Stimulated activated CD8-positive, alpha-beta memory T cell treated with anti-CD3 and anti-CD28 coated beads, Interleukin-12 subunit alpha, Interleukin-12 subunit beta, amount 100 ng/mL, for 4 hours (primary cell): ENCODE results near the gene MAL.
"Not testable (repeated sequence)": the region's sequence is repeated elsewhere in the genome, so short reads cannot be mapped to it uniquely, and the experiment has no call there.

Experiments used
- DNase-seq: peaks from one replicate; pipeline ENCODE4 v3.0.0-alpha.2; 2020; ENCODE audit warnings: low read depth

Gene MAL

GRCh38 chr2:95034221-95034620 lies 8.7 kb downstream of the MAL start:
- no peak for DNase-seq

DNA sequence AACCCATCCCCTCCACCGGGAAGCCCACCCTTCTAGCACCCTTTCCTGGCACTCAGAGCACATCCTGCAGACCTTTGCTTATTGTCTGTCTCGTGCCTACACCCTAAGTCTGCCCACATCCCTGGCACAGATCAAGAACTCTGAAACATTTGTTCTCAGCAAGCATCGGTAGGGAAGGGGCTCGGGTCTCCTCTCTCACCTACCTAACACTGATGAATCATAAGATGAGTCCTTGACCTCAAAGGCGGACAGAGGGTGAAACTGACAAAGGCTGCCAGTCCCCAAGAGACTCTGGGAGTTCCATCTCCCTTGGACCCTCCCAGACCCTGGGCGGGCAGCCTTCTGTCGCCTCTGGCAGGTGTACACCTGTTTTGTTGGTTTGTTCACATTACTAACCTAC lies 9.3 kb downstream of the MAL start:
- DNase-seq = no peak

- DNase-seq = no peak
Measured at GRCh38 chr2:95036596-95037383, 11.3 kb downstream of the MAL start.

- no peak for DNase-seq
Measured at GRCh38 chr2:95037384-95037839, 11.9 kb downstream of the MAL start.

GRCh38 chr2:95037841-95038585 lies 12.5 kb downstream of the MAL start:
- DNase-seq = not testable (repeated sequence)

- DNase-seq = no peak
Measured at GRCh38 chr2:95038635-95039298, 13.3 kb downstream of the MAL start.

- no peak for DNase-seq
Measured at GRCh38 chr2:95039363-95039762, 13.9 kb downstream of the MAL start.

GRCh38 chr2:95039978-95040377 lies 14.5 kb downstream of the MAL start:
- no peak for DNase-seq

DNA sequence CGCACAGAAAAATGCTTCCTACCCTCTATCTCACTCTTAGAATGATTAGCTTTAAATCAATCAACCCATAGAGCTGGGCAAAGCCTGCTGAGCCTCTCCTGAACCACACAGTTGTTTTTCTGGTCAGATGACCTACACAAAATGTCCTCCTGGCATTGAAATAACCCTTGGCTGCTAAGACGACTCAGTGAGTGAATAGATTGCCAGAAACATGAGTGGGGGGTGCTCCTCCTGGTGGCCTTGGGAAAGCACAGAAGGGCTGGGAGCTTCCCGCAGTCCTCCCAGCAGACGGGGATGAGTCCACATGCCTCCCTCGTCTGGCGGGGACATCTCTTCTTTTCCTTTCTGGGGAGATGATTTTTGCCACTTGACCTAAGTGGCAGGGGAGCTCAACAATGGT lies 14.9 kb downstream of the MAL start:
- DNase-seq = no peak

DNA sequence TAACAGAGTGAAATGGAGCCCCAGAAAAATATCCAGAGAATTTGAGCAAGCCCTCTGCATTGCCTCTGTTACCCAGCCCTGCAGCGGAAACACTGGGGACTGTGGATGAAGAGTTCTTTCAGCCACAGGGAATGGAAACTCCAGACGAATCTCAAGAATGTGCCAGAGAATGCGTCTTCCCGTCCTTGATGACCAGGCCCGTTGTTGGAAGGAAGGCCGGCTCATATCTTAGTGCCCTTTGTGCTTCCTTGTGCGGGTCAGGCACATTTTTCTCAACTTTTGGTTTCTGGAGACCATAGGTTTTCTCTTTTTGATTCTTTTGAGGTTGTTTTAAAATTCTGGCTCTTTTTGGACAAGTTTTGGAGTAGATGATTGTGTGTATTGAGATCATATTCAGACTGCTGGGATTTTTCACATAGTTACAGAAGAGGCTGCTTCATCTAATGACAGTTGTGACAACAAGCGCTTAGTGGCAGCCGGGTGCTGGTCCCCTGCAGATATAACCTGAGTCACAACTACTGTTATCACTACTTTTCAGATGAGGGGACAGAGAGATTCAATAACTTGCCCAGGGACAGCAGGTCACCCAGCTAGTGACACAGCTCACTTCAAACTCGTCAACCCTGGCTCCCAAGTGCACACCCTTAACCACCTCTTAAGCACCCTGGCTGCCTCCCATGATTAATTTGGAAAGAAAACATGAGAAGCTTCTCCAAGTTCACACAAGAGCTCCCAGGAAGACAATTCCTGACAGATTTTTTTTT lies 15.7 kb downstream of the MAL start:
- no peak for DNase-seq

DNA sequence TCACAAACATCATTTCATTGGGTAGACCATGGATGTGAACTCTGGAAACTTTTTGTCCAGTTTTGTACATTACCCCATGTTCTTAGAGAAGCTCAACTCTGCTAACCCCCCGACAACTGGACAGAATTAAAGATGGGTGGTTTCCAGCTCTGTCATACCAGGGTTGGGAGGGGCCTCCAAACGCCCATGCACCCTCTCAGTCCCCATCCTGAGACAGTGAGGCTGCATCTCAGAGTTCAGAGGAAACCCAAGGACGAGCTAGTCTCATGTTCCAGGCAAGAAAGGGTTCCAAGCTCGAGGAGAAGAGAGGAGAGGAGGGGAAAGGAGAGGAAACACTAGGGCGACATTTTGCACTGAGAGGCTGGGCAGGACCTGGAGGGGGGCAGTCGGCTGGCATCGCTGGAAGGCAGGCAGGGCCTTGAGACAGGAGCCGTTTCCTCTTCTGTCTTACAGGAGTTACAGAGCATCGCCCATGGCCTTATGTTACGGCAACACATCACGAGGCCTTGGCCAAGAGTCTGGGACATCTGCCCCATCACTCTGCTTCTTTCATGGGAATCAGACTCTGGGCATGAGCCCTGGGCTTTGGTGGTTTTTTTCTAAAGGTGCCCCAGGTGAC lies 16.4 kb downstream of the MAL start:
- no peak for DNase-seq

DNA sequence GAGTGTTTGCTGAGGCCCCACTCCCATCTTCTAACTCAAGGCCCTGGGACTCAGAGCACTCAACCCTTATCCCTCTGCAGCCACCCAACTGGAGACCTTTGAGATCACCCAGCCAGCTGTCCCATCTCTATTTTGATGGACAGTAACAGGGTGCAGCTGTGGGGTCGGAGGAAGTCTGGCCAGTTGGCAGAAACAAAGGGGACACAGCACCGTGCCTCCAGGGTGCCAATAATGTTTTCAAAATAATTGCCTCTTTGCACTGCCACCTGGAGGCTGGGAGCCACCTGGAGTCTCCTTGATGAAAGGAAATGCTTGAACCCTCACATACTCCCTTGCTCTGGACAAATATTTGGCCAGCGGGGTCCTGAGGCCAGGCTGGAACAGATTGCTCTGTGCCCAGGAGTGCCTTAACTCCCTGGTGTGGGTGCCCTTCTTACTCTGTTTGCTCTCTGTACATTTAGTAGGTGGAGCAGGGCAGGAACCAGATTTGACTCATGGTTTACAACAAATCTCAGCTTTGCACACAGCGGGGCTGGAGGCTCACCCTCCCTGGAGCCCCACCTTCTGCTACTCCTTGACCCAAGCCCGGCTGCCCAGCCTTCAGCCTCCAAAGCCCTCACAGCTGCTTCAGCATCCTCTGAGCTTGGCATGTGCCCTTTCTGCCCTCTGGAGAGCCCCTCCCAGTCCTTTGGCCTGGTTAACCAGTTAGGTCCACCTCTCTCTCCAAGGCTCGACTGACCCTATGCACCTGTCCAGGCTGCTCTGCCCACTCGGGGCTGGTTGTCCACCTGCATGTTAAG lies 17.2 kb downstream of the MAL start:
- no peak for DNase-seq

- no peak for DNase-seq
Measured at GRCh38 chr2:95043300-95044093, 18.0 kb downstream of the MAL start.

- no peak for DNase-seq
Measured at GRCh38 chr2:95044601-95045000, 19.1 kb downstream of the MAL start.

- no peak for DNase-seq
Measured at GRCh38 chr2:95046371-95047112, 21.0 kb downstream of the MAL start.

DNA sequence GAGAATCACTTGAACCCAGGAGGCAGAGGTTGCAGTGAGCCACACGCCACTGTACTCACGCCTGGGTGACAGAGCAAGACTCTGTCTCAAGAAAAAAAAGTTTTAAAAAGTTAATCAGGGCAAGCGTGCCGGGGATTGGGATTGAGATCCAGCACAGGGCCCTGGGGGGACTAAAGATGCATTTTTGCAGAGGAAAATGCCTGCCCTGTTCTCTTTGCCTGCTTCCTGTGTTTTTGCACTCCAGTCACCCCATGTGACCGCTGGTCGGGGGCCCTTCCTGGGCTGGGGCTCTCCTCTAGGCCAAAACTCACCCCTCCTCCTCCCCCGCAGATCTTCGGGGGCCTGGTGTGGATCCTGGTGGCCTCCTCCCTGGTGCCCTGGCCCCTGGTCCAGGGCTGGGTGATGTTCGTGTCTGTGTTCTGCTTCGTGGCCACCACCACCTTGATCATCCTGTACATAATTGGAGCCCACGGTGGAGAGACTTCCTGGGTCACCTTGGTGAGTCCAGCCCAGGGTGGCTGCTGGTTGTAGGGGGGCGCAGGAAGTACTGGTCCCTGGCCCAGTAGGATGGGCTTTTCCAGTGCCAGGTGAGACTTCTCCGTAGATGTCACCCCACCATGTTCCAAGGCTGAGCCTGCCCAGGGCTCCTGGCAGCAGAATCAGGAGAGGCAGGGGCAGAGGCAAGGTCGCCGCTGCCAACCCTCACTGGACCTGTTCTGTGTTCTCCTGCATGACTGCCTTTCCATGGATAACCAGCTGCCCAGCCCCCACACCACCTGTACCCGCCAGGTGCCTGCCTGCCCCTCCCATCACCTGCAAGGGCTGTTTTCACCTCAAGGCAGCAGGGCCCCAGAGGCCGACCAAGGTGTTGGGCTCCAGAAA lies 22.4 kb downstream of the MAL start:
- no peak for DNase-seq

DNA sequence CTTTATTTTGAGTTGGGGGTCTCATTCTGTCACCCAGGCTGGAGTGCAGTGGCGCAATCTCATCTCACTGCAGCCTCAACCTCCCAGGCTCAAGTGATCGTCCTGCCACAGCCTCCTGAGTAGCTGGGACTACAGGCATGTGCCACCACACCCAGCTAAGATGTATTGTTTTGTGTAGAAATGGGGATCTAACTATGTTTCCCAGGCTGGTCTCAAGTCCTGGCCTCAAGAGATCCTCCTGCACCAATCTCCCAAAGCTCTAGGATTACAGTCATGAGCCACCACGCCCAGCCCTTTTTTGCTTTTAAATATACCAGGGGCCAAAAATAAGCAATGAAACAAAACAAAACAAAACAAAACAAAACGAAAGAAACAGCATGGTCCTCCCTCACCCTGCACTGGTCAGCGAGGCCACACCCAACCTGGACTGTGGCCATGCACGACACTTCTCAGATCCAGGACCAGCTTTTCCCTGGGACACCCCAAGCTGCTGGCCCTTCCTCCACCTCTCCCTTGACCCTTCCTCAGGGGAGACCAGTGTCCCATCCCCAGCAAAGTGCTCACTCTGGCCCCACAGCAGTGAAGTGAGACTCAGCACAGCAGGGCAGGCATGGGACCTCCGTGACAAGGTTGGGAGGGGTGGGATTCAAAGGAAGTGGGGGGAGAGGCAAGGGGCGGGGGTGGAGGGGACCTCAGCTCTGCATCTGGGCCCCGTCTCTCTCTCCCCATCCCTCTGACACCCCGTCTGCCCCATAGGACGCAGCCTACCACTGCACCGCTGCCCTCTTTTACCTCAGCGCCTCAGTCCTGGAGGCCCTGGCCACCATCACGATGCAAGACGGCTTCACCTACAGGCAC lies 23.5 kb downstream of the MAL start:
- DNase-seq = no peak

- DNase-seq = no peak
Measured at GRCh38 chr2:95049683-95049955, 24.1 kb downstream of the MAL start.
